Stimulated activated CD8-positive, alpha-beta memory T cell treated with anti-CD3 and anti-CD28 coated beads, Interleukin-15, amount 100 ng/mL, for 48 hours (primary cell): ENCODE data around the gene SEC16A.

Source experiments
- DNase-seq, 2 donors: peaks; one replicate each; pipeline ENCODE4 v3.0.0-alpha.2; 2020; ENCODE audit warnings: low read depth in 2 of 2

The SEC16A gene

GRCh38 chr9:136485049-136486045, 2.5 kb upstream of the SEC16A start:
- peak; percentile 58 to 63 for DNase-seq

- no peak for DNase-seq
Observed at GRCh38 chr9:136484153-136485048, 1.6 kb upstream of the SEC16A start.

DNA sequence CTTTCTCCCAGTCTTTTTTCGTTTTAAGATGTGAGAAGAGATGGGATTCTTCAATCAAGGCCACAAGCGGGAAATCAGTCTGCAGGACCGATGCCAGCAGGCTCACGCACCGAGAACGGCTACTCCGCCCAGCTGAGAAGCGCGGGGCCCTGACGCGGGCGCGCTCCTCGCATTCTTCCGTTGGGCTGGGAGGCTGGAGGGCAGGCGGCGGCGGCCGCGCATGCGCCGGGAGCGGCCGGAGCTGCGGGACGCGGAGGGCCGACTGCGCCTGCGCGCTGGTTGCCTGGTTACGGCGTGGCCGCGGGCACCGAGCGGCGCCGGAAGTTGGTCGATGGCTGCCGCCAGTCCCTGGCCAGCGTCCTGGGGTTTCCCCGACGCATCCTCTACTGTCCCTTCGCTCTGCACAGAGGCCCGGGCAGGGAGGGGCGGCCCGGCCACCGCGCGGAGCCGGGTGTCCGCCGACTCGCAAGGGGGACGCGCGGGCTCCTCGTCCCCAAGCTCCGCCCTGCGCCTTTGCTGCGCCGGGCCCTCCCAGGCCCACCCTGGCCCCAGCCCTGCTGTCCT, 831 bp upstream of the SEC16A start:
- peak; percentile 94 to 96 for DNase-seq

- no peak for DNase-seq
Observed at GRCh38 chr9:136482046-136482792, 621 bp downstream of the SEC16A start.

GRCh38 chr9:136481558-136481957, 1.3 kb downstream of the SEC16A start:
- DNase-seq, result no peak

DNA sequence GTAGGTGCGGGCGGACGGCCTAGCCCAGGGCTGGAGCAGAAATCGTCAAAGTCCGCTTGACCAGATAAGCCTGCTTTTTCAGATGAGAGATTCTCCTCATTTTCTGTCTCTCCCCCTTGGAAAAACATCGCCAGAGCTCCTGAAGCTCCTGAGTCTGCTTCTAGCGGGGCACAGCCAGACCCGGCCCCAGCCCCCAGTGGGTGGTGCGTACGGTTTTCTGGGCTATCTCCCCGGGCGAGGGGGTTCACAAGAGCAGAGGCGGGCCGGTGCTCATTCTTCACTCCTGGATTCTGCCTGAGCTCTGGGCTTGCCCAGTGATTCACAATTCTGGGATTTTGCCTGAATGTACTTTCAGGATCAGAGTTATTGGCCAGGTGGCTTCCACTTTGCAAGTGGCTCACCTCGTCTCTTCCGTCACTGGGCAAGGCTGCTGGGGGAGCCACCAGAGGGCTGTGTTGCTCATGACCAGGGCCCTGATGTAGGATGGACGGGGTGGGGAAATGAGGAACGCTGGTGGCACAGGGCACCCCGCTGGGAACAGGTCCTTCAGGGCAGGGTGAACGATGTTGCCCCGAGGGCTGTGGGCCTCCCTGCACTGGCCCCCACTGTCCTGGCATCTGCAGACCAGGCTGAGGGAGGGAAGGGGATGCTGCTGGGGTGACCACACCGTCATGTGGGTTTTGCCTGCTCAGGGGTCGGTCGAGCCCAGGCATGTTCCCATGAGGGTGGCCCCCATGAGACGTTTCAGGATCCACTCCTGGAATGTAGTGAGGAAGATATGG, 6.3 kb downstream of the SEC16A start:
- no peak for DNase-seq

DNA sequence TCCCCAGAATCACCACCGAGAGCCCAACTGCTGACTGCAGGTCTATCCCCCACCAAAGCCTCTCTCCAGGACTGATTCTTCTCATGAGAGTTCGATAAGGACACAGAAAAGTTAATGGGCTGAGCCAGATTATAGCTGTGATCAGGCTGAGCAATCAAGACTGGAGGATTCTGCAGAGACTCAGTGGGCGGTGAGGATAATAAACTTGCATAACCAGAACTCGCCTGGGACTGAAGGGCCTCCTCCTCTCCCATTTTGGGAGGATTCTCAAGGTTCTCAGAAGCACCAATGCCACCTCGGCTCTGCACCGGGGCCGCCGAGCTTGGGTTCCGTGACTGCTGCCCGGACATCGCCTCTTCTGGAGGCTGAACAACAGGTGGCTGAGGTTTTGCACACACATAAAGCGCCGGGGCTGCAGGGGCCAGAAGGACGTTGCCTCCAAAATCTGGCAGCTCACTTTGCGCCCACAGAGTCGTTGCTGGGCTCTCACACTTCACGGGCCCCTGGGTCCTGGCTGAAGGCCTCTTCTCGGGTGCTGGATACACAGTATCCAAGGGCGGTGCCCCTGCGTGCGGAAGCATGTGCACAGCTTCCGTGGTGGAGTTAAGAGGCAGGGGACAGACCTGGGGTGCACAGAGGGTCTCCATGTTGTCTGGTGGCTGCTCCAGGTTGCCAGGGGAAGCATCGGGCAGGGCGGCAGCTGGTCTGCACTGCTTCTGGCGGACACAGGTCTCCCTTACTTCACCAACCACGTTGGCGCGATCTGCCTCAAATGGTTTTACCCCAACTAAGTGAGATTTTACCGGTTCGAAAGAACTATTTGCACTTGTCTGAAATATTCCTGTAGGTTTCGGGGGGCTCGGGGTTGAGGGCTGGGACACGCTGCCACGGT, 7.6 kb downstream of the SEC16A start:
- DNase-seq, result no peak

- no peak for DNase-seq
Observed at GRCh38 chr9:136474021-136474640, 8.7 kb downstream of the SEC16A start.

DNA sequence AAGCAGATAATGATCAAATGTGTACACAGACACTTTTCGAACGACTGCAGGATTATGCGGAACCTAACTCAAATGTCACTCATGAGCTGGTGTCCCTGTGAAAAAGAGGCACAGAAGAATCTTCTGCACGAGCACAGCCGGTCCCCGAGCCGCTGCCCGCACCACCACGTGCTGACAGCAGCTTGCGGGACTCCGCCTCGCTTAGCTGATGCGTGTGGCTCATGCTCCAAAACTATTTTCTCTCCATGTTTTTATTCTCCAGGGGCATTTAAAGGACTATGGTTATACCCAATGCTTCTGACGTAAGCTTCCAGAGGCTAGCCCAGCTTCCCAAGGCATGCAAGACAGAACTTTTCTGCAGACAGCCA, 9.5 kb downstream of the SEC16A start:
- no peak for DNase-seq

DNA sequence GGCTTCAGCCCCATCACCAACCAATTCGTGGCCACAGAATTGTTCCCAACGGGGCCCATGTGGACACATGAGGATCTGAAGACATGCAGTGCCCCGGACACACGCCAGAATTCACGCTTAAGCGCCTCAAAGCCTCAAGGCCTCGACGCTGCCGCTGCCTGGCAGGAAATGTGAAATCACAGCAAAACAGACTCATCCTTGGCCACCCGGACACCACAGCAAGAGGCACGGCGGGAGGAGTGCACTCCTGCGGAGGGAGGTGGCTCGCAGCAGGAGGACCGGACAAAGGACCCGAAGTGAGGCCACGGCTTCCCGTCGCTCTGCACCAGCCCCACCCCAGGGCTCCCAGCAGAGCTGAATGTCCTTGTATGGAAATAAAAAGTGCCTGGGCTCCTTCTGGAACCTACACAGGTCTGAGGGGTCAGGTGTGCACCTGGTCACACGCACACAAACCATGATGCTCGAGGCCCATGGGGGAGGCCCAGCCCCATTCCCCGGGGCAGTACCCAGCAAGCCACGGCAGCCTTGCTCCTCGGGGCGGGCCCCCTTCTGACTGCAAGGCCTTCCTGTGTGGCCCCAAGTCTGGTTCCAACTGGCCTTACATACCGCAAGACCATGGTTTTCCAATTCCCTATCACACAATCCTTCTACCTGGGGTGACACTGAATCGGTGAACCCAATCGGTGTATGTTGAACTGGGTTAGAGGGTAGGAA, 10.0 kb downstream of the SEC16A start:
- no peak for DNase-seq

DNA sequence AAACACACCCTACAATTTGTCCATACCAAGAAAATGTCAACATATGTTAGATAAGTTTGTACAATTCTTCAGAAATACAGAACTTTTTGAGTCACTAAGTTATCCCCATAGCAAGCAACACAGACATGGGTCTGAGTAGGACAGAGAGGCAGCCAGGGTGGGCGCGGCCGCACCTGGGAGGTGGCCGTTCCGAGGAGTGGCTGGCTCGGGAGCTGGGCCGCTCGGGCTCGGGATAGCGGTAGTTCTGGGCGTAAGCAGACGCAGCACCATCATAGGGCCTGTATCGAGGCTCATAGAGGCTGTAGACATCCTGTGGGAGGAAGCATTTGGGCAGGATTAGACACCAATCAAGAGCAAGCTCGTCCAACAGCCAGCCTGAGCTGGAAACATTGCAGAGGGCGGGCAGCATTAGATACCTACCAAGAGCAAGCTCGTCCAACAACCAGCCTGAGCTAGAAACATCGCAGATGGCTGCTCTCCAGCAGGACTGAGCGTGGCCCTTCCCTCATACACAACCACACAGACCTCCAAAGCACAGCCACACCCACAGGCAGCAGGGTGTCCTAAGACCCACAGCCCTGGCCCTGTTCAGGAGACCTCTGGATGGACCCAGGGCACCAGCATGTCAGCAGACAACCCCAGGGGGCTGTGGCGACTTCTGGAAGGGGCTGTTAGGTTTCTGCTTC, 10.9 kb downstream of the SEC16A start:
- DNase-seq, result no peak

DNA sequence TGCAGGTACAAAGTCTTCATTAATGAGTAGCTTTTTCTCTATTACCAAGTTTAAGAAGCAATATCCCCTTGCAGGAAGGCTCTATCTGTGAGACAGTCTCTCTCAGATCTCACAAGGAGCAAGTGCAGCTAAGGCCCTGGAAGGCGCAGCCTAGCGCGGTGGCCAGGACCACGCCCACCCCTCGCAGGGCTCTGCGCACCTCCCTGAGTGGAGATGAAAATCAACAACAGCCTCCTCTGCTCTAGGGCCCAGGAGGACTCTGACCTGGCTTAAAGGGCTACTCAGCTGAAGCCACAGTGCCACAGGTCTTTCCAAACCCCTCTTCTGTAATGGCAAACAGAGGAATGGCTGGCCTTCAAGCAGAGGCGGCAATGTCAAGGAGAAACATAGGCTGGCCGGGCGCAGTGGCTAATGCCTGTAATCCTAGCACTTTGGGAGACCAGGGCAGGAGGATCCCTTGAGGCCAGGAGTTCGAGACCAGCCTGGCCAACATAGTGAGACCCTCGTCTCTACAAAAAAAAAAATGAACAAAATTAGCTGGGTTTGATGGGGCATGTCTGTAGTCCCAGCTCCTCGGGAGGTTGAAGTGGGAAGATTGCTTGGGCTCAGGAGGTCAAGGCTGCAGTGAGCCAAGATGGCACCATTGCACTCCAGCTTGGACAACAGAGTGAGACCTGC, 11.9 kb downstream of the SEC16A start:
- DNase-seq, result no peak

- DNase-seq, result no peak
Observed at GRCh38 chr9:136470356-136470755, 12.5 kb downstream of the SEC16A start.

GRCh38 chr9:136467766-136468165, 15.1 kb downstream of the SEC16A start:
- no peak for DNase-seq

GRCh38 chr9:136466155-136466541, 16.7 kb downstream of the SEC16A start:
- DNase-seq, result no peak

DNA sequence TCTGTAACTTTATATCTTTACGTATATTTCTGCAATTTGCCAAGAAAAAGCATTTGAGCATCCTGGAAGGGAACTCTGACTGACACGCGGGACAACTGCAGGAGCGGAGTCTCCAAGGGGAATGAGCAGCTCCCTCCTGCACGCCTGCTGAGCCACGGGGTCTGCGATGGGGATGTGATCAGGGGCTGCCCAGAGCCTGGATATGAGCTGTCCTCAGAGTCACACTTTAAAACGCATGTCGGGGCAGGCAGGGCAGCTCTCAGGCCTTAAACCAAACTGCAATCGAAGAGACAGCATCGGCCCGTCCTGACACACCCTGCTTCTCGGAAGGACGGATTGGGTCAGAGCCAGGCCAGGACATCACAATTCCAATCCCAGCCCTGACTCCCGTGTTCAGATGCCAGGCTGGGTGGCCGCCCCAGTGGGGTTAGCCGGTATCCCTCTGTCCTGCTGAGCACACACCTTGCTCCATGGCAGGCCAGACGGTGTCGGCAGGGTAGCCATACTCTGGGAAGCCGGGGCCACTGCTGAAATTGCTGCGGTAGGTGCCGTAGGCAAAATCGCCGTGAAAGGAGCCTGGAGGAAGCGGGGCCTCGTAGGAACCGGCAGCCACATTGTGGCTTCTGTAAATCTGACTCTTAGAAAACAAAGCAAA, 17.2 kb downstream of the SEC16A start:
- DNase-seq, result no peak

- no peak for DNase-seq
Observed at GRCh38 chr9:136464241-136464640, 18.6 kb downstream of the SEC16A start.
